ENCODE results near the gene FAM185A.
"Not testable (repeated sequence)": the region's sequence is repeated elsewhere in the genome, so short reads cannot be mapped to it uniquely, and the experiment has no call there.

The FAM185A gene

GRCh38 chr7:102748605-102749444 is at the start of gene FAM185A:
Gene FAM185A (plus strand): TSS chr7:102748999. CDS start chr7:102749208, 209 bp downstream.
- DNase-seq (ENCODE audit: low read depth), result peak; percentile 99

- DNase-seq (ENCODE audit: low read depth), result peak; percentile 0
These were observed 35.6 kb upstream of the FAM185A start for GRCh38 chr7:102713011-102713690.

- DNase-seq (ENCODE audit: low read depth), result not testable (repeated sequence)
These were observed 35.1 kb upstream of the FAM185A start for GRCh38 chr7:102713691-102714080.

- not testable (repeated sequence) for DNase-seq (ENCODE audit: low read depth)
These were observed 33.9 kb upstream of the FAM185A start for GRCh38 chr7:102714774-102715522.

- not testable (repeated sequence) for DNase-seq (ENCODE audit: low read depth)
These were observed 33.1 kb upstream of the FAM185A start for GRCh38 chr7:102715718-102716117.

GRCh38 chr7:102718491-102718890 is 30.3 kb upstream of the FAM185A start:
- DNase-seq (ENCODE audit: low read depth), result peak; percentile 10

GRCh38 chr7:102726170-102726569 is 22.6 kb upstream of the FAM185A start:
- not testable (repeated sequence) for DNase-seq (ENCODE audit: low read depth)

- not testable (repeated sequence) for DNase-seq (ENCODE audit: low read depth)
These were observed 19.1 kb upstream of the FAM185A start for GRCh38 chr7:102729670-102730069.

GRCh38 chr7:102730431-102730830 is 18.4 kb upstream of the FAM185A start:
- not testable (repeated sequence) for DNase-seq (ENCODE audit: low read depth)

GRCh38 chr7:102742002-102742771 is 6.6 kb upstream of the FAM185A start:
- not testable (repeated sequence) for DNase-seq (ENCODE audit: low read depth)

GRCh38 chr7:102743861-102744260 is 4.9 kb upstream of the FAM185A start:
- DNase-seq (ENCODE audit: low read depth), result not testable (repeated sequence)

GRCh38 chr7:102745494-102746288 is 3.1 kb upstream of the FAM185A start:
- not testable (repeated sequence) for DNase-seq (ENCODE audit: low read depth)

- DNase-seq (ENCODE audit: low read depth), result not testable (repeated sequence)
These were observed 617 bp downstream of the FAM185A start for GRCh38 chr7:102749445-102749786.

- DNase-seq (ENCODE audit: low read depth), result not testable (repeated sequence)
These were observed 9.4 kb downstream of the FAM185A start for GRCh38 chr7:102758227-102758626.

- DNase-seq (ENCODE audit: low read depth), result not testable (repeated sequence)
These were observed 11.1 kb downstream of the FAM185A start for GRCh38 chr7:102759934-102760333.

GRCh38 chr7:102761234-102761633 is 12.4 kb downstream of the FAM185A start:
- not testable (repeated sequence) for DNase-seq (ENCODE audit: low read depth)

GRCh38 chr7:102763295-102763905 is 14.6 kb downstream of the FAM185A start:
- DNase-seq (ENCODE audit: low read depth), result not testable (repeated sequence)

- not testable (repeated sequence) for DNase-seq (ENCODE audit: low read depth)
These were observed 20.9 kb downstream of the FAM185A start for GRCh38 chr7:102769657-102770192.

- DNase-seq (ENCODE audit: low read depth), result not testable (repeated sequence)
These were observed 21.7 kb downstream of the FAM185A start for GRCh38 chr7:102770467-102770866.

- not testable (repeated sequence) for DNase-seq (ENCODE audit: low read depth)
These were observed 27.4 kb downstream of the FAM185A start for GRCh38 chr7:102776217-102776616.
